COLO668 (cell line): Measurements from ENCODE around the gene KRTAP5-4.

Experiments used
- DNase-seq: peaks from one replicate; lab custom pipeline; 2025; ENCODE audit not compliant: unreplicated experiment; lab: John Stamatoyannopoulos, UW

Gene KRTAP5-4

DNA sequence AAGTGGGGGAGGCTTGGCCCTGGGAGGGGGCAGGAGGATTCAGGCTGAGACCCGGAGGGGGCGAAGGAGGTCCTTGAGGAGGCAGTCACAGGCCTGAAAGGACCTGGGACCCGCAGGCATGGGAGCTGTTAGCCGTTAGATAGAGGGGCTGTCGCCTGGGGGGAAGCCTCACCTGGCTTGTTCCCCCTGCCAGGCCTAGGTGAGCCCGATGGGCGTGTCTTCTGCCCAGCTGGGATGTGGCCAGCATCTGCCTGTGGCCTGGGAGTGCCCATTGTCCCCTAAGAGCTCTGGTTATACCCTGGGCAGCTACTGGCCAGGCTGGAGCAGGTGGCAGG, 48.1 kb downstream of the KRTAP5-4 start:
- no peak for DNase-seq

GRCh38 chr11:1573077-1573902, 48.6 kb downstream of the KRTAP5-4 start:
- peak; percentile 55 for DNase-seq

- DNase-seq: peak; percentile 83
Observed at GRCh38 chr11:1572197-1573076, 49.5 kb downstream of the KRTAP5-4 start, which contains the start of gene DUSP8. Gene DUSP8, minus strand, starts transcription at chr11:1572271. Its CDS starts 6,445 bp downstream, at chr11:1565826.

- no peak for DNase-seq
Observed at GRCh38 chr11:1571760-1572196, 50.2 kb downstream of the KRTAP5-4 start.
